Smooth muscle cell of the pulmonary artery (primary cell): ENCODE data around the gene OR8H3. TPM values are rescaled to one million over a fixed set of nuclear protein-coding genes. Genes with fewer than 3 reads are reported as not detected.

Experiments
- total RNA-seq: library from RNA; depleted of rRNA; stranded (reverse); fragments of >200 nt; gene quantifications from 2 replicates; pipeline ENCODE4 v1.2.3, GENCODE V29; 2014

OR8H3 gene, protein sequence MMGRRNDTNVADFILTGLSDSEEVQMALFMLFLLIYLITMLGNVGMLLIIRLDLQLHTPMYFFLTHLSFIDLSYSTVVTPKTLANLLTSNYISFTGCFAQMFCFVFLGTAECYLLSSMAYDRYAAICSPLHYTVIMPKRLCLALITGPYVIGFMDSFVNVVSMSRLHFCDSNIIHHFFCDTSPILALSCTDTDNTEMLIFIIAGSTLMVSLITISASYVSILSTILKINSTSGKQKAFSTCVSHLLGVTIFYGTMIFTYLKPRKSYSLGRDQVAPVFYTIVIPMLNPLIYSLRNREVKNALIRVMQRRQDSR
- not detected in 2 replicates for total RNA-seq

DNA sequence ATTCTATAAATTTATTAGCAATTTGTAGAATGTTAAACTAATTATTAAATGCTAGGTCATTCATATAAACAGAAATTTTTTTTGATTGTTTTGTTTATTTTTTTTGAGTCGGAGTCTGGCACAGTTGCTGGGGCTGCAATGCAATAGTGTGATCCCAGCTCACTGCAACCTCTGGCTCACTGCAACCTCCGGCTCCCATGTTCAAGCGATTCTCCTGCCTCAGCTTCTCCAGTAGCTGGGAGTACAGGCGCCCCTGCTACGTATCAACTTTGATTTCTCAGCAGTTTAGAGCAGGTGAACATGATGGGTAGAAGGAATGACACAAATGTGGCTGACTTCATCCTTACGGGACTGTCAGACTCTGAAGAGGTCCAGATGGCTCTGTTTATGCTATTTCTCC, at the start of gene OR8H3:
OR8H3 (plus strand) TSS at position 301 of the 400 bp plus-strand sequence; CDS start at position 301, 0 bp downstream.

DNA sequence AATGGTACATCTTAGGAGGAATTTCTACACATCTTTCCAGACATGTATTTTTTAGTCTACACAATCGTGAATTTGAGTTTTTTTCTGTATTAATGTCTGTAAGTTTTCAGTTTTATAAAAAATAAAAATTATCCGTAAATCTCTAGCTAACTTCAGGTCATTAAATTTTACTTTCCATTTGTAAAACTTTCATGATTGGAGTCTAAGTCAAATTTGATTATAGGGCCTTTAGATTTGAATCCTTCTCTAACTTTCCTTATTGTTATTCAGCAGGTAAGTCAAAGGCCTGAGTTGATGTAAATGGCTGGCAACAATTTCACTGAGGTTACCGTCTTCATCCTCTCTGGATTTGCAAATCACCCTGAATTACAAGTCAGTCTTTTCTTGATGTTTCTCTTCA, 29.2 kb upstream of the OR8H3 start, which contains the start of gene OR8I2:
OR8I2 (plus strand) TSS at position 301 of the 400 bp plus-strand sequence; CDS start at position 301, 0 bp downstream.

GRCh38 chr11:56103210-56103737, 18.9 kb upstream of the OR8H3 start, which contains the start of gene OR8H2:
Gene OR8H2 (plus strand): TSS chr11:56103687. CDS start chr11:56105043, 1,356 bp downstream.

GRCh38 chr11:56140151-56140661, 18.0 kb downstream of the OR8H3 start, which contains the start of gene OR8J3:
Gene OR8J3 (minus strand): TSS chr11:56140201. CDS start chr11:56137718, 2,483 bp downstream.

GRCh38 chr11:56160217-56160616, 38.0 kb downstream of the OR8H3 start, which contains the start of gene OR8K5:
Gene OR8K5 (minus strand): TSS chr11:56160317. CDS start chr11:56160317, 0 bp downstream.

Other genes starting within 250 kb of the OR8H3 start
- gene TRIM51, start 239.1 kb upstream of the OR8H3 start, total RNA-seq, result not detected in 2 replicates
- not detected in 2 replicates for gene OR5W2, start 207.8 kb upstream of the OR8H3 start, total RNA-seq
- not detected in 2 replicates for gene OR5I1, start 186.0 kb upstream of the OR8H3 start, total RNA-seq
- gene OR10AG1, start 152.4 kb upstream of the OR8H3 start, total RNA-seq, result not detected in 2 replicates
- not detected in 2 replicates for gene OR5F1, start 127.7 kb upstream of the OR8H3 start, total RNA-seq
- not detected in 2 replicates for gene OR5AS1, start 94.7 kb upstream of the OR8H3 start, total RNA-seq
- not detected in 2 replicates for gene OR8I2, start 29.1 kb upstream of the OR8H3 start, total RNA-seq
- not detected in 2 replicates for gene OR8H2, start 18.7 kb upstream of the OR8H3 start, total RNA-seq
- not detected in 2 replicates for gene OR8J3, start 17.8 kb downstream of the OR8H3 start, total RNA-seq
- not detected in 2 replicates for gene OR8K5, start 37.9 kb downstream of the OR8H3 start, total RNA-seq
- not detected in 2 replicates for gene OR5J2, start 54.2 kb downstream of the OR8H3 start, total RNA-seq
- gene OR5T2, start 111.9 kb downstream of the OR8H3 start, total RNA-seq, result not detected in 2 replicates
- gene OR5T3, start 129.9 kb downstream of the OR8H3 start, total RNA-seq, result not detected in 2 replicates
- gene OR5T1, start 151.8 kb downstream of the OR8H3 start, total RNA-seq, result not detected in 2 replicates
- not detected in 2 replicates for gene OR8H1, start 169.9 kb downstream of the OR8H3 start, total RNA-seq
- gene OR8K3, start 192.8 kb downstream of the OR8H3 start, total RNA-seq, result not detected in 2 replicates
- not detected in 2 replicates for gene OR8K1, start 223.7 kb downstream of the OR8H3 start, total RNA-seq
- not detected in 2 replicates for gene OR8J1, start 231.9 kb downstream of the OR8H3 start, total RNA-seq